GM19099 (cell line): Measurements from ENCODE around the gene CHKA.
A peak's percentile ranks its signal among the peaks of the same experiment; 100 is the strongest.

Experiments used
- POLR2A ChIP-seq: IDR thresholded peaks from 3 replicates; pipeline ENCODE4 v1.6.1; 2011; ENCODE audit warnings: low read depth; ENCODE audit not compliant: insufficient read length; ENCODE audit errors: extremely low read depth

CHKA gene

DNA sequence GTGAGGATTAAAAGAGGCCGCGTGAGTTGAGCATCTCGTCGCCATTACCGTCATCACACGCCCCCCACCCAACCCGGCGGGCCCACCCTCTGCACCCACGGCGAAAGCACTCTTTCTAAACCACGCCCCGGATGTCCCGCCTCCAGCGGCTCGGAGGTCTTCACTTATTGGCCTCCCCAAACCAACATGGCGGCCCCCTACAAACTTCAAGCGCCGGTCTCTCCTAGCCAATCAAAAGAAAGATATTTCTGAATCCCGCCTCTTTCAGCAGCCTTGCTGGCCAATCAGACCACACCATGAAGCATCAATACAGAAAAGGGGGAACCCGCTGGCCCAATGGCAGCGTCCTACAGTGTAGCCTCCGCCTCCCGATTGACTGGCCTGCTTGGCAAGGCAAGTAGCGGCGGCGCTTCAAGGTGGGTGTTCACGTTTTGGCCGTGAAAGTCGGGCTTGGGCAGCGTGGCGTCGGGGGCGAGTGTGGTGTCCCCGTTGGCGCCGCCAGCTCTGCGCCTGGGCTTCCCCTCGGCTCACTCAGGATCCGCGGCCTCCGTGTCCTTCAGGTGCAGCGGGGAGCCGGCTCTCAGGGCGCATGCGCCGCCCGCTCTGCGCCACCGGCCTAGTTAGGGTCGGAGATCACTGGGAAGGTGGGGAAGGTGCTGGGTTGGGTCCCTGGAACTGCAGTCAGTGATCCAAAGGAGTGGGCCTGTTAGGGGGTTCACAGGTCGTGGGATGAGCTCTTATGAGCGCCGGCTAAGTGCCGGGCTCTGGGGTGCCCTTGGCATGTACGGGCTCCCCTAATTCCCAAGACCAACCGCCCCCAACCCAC, 90.7 kb downstream of the CHKA start, which contains the start of gene NDUFS8:
NDUFS8 (plus strand) TSS at position 364 of the 826 bp plus-strand sequence. CDS start 1,471 bp downstream, outside the sequence.
- TF ChIP-seq POLR2A: peak; percentile 72

DNA sequence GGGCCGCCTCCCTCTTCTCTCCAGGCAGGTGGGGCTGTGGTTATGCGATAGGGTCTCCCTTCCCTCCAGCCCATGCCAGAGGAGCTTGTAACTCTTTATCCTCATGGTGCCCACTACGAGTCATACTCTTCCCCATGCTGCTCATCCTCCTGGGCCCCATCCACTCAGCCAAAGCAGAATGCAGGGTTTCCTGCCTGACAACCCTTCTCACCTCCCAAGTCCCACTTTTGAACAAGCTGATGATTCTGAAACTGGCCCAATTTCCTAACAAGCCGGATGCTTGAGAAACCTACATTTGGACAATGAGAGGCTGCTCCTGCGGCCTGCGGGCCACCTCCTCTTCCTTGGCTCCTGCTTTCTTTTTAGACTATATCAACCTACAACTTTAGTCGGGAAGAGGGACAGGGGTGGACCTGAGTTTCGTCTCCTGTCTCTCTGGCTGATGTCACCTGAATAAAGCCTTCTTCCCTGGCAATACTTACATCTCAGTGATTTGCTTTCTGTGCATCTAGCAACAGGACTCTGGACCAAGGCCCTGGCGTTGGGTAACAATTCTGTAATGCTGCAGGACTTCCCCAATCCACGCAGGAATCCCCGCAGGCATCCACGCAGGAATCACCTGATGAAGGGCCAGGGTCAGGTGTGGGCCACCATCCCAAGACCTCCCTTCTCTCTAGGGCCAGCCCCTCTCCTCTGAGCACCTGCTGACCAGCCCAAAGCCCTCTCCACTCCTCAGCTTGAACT, 92.2 kb downstream of the CHKA start:
- TF ChIP-seq POLR2A: no peak

DNA sequence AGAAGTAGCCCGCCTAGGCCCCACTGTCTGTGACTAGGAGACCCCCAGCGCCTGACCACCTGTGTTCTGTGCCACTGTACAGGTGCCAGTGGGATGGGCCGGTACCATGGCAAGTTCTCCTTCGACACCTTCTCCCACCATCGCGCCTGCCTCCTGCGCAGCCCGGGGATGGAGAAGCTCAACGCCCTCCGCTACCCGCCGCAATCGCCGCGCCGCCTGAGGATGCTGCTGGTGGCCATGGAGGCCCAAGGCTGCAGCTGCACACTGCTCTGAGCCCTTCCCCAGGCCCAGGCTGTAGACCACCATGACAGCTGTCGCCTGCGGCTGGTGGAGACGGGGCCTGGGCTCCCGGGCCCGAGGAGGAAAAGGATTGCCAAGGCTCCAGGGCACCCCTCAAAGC, 93.5 kb downstream of the CHKA start:
- no peak for TF ChIP-seq POLR2A

DNA sequence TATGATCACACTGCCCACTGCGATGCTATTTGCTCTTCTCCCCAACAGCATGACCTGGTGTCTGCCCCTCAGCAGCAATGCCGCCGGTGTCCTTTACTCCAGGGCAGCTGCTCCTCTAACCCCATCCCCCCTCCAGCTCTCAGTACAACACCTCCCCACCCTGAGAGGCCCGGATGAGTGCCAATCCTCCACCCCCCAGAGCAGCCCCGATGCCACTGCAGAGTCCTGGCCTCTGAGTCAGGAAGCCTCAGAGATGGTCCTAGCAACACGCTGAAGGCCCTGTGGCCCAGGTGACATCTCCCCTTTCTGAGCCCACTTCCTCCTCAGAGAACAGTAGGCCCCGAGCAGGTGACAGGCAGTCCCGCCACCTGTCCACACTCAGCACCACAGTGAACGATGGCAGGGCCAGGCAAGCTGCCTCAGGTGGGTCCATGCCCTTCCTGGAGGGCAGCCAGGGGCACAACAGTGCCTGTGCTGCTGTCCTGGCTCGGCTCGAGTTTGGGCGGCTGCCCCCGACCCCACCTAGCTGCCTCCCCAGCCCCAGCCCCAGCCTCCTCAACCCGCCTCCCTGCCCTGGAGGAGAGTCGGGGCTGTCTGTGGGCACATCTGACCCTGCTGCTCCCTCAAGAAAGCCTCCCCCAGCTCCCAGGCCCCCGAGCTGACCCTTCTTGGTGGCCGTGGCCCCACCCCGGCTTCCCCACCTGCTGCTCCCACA, 94.6 kb downstream of the CHKA start:
- TF ChIP-seq POLR2A: no peak

DNA sequence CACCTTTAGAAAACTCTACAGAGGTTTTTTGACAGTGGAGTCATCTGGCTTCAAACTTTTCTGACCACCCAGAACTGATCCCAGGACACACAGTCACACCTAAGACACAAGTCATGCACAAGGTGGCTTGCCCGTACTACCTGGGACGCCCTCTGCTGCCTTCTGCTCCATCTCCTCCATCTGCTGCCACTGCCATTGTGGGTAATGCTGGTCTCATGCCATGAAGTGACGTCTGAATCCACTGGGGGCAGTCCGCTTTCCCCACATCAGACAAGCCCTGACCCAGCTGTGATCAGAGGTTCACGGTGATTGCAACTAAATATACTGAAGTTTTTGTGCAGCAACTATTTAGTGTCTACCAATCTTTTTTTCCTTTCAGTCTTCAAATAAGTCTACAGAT, 96.1 kb downstream of the CHKA start:
- TF ChIP-seq POLR2A: no peak

DNA sequence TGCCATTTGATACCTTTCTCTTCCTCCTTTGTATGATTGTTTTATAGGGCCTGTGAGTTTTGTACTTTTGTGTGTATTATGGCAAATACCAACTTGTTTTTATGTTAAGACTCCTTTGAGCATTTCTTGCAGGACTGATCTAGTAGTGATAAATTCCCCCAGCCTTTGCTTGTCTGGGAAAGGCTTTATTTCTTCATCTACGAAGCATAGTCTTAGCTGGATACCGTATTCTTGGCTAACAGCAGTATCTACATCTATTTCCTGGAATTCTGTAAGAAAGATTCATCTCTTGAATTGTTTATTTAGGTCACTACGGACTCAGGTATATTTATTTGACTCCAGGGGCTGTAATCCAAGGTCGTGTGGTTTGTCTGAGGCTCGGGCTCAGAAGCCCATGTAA, 96.7 kb downstream of the CHKA start:
- no peak for TF ChIP-seq POLR2A

DNA sequence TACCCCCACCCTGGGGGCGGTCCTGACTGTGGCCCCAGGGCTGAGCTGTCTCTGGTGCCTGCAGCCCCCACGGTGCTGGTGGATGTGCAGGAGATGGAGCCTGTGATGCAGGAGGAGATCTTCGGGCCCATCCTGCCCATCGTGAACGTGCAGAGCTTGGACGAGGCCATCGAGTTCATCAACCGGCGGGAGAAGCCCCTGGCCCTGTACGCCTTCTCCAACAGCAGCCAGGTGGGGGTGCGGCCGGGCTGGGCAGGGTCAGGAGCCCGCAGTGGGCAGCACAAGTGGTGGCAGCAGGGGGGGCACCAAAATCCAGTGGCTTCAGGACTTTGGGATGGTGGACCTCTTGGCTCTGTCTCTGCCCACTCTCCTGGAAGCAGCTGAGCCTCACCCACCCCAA, 98.7 kb downstream of the CHKA start:
- no peak for TF ChIP-seq POLR2A

DNA sequence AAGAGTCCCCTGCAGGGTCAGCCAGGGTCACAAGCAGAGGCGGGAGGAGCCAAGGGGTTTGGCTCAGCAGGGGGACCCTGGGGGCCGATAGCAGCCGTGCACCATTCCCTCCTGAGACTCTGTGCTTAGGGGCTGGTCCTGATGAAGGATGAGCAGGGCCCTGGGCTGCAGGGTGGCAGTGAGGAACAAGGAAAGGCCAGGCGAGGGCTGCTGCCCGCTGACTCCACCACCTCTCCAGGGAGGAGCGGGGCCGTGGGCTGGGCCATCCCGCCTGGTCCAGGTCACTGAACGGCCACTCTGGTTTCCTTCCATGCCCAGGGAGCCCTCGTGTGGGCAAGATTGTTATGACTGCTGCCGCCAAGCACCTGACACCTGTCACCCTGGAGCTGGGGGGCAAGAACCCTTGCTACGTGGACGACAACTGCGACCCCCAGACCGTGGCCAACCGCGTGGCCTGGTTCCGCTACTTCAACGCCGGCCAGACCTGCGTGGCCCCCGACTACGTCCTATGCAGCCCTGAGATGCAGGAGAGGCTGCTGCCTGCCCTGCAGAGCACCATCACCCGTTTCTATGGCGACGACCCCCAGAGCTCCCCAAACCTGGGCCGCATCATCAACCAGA, 99.9 kb downstream of the CHKA start:
- no peak for TF ChIP-seq POLR2A

DNA sequence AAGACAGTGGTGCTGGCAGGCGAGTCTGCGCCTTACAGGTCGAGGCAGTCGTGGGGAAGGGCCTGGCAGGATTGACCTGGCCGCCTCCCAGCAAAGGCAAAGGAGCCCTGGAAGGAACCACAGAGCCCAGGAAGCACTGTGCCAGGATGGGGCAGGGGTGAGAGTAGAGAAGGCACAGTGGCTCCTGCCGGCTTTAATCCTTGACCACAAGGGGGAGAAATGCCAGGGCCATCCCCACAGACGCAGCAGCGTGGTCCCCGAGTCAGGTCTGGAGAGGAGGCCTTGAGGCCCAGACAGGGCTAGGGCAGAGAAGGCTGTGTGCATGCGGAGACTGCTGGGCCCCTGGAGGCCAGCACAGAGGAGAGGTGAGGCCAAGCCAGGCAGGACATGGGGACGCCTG, 100.6 kb downstream of the CHKA start:
- no peak for TF ChIP-seq POLR2A

DNA sequence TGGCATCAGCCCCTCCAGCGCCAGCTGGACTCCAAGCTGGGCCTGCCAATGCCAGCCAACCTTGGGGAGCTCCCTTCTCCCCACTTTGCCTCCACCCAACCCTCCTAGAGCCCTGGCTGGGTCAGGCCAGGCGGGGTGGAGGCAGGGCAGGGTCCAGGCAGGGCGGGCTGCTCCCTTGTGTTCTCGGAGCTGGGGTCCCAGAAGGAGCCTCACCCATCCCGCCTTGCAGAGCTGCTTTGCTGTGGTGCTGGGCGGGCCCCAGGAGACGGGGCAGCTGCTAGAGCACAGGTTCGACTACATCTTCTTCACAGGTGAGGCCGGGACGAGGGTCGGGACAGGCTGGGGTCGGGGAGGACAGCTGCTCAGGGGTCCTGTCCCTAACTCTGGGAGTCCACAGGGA, 101.7 kb downstream of the CHKA start:
- TF ChIP-seq POLR2A: no peak

DNA sequence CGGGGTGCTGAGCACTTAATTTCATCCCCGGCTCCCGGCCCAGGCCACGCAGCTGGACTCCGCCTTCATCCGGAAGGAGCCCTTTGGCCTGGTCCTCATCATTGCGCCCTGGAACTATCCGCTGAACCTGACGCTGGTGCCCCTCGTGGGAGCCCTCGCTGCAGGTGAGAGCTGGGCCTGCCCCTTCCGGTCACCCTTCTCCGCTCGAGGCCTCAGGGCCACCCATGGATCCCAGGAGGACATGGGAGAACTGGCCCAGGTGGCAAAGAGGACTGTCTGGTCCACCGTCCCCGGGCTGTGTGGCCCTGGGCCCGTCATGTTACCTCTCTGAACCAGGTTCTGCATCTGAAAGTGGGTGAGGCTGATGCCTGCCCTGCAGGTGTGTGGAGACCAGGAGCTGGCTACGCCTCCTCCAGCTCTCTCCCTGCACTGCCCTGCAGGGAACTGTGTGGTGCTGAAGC, 102.4 kb downstream of the CHKA start:
- TF ChIP-seq POLR2A: no peak

DNA sequence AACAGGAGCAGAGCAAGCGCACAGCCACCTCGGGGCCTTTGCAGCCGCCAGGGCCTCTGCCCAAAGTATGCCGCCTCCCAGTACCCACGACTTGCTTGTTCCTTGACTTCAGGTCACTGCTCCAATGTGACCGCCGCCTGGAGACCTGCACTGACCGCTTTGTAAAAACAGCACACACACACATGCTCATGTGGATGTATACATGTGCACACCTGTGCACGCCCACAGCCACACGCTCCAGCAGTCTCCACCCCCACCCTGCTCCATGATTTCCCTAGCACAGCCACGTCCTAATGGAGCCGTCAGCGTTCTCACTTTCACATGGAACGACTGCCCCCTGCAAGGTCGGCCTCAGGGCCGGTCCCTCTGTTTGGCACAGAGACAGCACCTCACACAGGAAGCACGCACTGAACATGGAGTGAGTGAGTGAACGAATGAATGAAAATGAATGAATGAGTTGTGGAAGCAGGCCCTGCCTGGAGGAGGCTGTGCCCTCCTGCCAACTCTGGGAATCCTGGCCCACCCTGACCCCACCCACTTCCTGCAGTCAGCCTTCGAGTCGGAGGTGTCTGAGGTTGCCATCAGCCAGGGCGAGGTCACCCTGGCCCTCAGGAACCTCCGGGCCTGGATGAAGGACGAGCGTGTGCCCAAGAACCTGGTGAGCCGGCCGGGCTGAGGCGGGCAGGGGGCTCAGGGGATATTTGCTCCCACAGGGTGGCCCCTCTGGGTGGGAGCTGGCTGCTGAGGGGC, 103.0 kb downstream of the CHKA start:
- TF ChIP-seq POLR2A: no peak

DNA sequence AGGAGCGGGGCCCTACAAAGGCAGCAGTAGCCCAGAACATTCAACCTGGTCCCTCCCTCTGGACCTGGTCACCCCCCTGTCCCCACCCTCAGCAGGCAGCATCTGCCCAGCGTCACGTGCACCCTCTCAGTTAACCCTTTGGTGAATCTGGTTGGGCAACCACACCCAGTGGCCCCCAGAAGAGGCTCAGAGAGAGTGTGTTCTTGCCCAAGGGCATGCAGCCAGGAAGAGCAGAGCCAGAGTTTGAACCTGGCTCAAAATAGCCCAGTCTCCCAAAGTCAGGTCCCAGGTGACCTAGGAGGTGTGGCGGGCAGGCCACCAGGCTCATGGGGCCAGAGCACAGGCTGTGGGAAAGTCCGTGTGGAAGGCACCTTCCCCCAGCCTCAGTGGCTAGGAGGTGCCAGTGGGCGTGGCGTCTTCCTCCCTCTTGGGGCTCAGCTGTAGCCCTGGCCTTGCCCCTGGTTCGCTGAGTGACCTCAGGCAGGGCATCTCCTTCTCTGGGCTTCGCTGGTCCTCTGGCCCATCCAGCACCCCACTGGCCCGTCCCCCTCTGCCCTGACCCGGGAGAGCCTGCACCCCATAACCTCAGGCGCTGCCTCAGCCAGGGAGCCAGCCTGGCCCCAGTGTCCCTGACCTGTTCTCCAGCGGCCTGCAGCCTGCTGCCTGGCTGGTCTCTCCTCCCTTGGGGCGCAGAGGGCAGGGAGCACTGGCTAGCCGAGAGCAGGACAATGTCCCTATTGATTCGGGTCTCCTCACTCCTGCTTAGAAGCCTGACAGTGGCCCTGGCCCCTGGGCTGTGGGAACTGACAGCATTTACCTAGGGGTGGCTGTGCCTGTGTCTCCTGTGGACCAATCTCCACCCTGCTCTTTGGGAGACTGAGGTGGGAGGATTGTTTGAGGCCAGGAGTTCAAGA, 104.0 kb downstream of the CHKA start:
- no peak for TF ChIP-seq POLR2A
